Measurements from ENCODE around the gene ZNF205.
"Not testable (repeated sequence)": the region's sequence is repeated elsewhere in the genome, so short reads cannot be mapped to it uniquely, and the experiment has no call there.

Gene ZNF205

DNA sequence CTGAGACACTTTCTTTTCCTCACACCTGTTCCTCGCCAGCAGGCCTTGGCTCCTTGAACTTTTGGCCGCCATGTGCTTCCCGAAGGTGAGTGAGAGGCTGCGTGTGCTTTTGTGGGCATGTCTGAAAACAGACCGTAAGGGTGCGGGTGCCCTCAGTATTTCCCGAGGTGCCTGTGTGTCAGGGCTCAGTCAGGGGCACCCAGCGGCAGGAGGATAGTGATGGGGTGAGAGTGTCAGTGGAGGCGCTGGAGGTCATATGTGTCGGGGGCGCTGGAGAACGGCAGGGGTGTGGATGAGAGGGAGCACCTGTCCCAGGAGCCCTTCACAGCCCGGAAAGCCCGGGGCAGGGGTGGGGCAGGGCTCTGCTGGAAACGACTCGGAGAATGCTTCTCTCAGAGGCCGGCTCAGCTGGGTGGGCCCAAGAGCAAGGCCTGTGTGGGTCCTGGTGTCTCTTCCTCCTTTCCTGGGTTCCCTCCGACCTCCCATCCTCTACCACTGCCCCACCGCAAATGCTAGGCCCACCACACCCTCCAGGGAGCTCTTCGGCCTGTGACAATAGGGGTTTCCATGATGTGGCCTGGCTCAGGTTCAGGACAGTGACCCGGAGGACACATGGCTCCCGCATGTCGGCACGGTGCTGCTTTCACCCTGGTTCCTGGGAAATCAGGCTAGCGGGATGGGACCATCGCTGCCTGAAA lies 46.5 kb upstream of the ZNF205 start:
- H3K9me3 ChIP-seq (ENCODE audit: control insufficient read depth, low read length): no peaks in the 10 kb centered on the region
- H3K4me2 ChIP-seq (ENCODE audit: low read length, poor library complexity, severe bottlenecking): peak overlapping the region; percentile 29
- WGBS: 93% methylated on average over 24 of the region's 26 CpGs
- no peak overlapping the region for H2AFZ ChIP-seq (ENCODE audit: low read depth, low read length)
- no peak overlapping the region for H2BK15ac ChIP-seq (ENCODE audit: low read depth, poor library complexity, severe bottlenecking)
- no peak overlapping the region for H2BK120ac ChIP-seq (ENCODE audit: low read depth, low read length)
- no peak overlapping the region for H3K27ac ChIP-seq (ENCODE audit: low read length, poor library complexity, severe bottlenecking)
- no peak overlapping the region for H3K4ac ChIP-seq (ENCODE audit: low read depth in 1 of 2, low read length in 2 of 2)
- H4K8ac ChIP-seq (ENCODE audit: low read length): no peak overlapping the region
- no peak overlapping the region for H4K91ac ChIP-seq (ENCODE audit: low read length)
- H3K23ac ChIP-seq (ENCODE audit: low read length in 2 of 2): no peak overlapping the region
- H3K79me1 ChIP-seq (replicated peaks; ENCODE audit: low read length, poor library complexity, severe bottlenecking): peaks cover 7% of the 10 kb centered on the region
- H2BK12ac ChIP-seq (ENCODE audit: low read length in 2 of 2): peak overlapping the region in 1 of 2 experiments; percentile 37
- H3K9ac ChIP-seq (ENCODE audit: low read length): peak overlapping the region; percentile 65
- no peak overlapping the region for H3K18ac ChIP-seq (ENCODE audit: low read depth in 1 of 2, low read length in 2 of 2)
- no peak for DNase-seq
- peaks cover 0 to 20% of the 10 kb centered on the region in 2 experiments for H3K27me3 ChIP-seq (ENCODE audit: control insufficient read depth in 1 of 2, insufficient read depth in 1 of 2, low read length in 2 of 2)
- peak overlapping the region; percentile 24 to 42 for H3K4me3 ChIP-seq (ENCODE audit: insufficient read depth in 1 of 2, low read depth in 1 of 2, low read length in 2 of 2)
- peak overlapping the region; percentile 23 for H2AK5ac ChIP-seq (ENCODE audit: low read length, severe bottlenecking)
- H2BK5ac ChIP-seq (ENCODE audit: low read depth, low read length, poor library complexity, severe bottlenecking): no peak overlapping the region
- peaks cover 0 to 26% of the 10 kb centered on the region in 2 experiments for H3K36me3 ChIP-seq (ENCODE audit: control insufficient read depth in 1 of 2, insufficient read depth in 2 of 2, low read depth in 1 of 2, low read length in 2 of 2)
- no peak overlapping the region for H3K14ac ChIP-seq (ENCODE audit: low read length in 2 of 2)
- peaks cover 26% of the 10 kb centered on the region for H3K4me1 ChIP-seq (ENCODE audit: control insufficient read depth, insufficient read depth, low read depth, low read length)

DNA sequence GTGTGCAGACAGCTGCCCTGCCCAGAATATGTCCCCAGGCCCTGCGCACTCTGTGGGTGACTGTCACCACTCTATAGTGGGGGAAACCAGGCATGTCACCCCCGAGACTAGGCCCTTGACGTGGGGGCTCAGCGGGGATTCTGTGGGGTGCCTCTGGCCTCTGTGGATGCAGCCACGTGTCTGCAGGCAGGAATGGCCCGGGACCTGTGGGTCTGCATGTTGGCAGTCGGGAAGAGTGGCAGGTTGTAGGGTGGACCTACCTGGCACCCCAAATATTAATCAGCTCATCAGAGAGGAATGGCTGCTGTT lies 46.0 kb upstream of the ZNF205 start:
- Histone ChIP-seq H3K9me3 (ENCODE audit: control insufficient read depth, low read length) (no peaks in the 10 kb centered on the region), H3K36me3 (ENCODE audit: control insufficient read depth in 1 of 2, insufficient read depth in 2 of 2, low read depth in 1 of 2, low read length in 2 of 2) (peaks cover 0 to 26% of the 10 kb centered on the region in 2 experiments), H3K4ac (ENCODE audit: low read depth in 1 of 2, low read length in 2 of 2) (no peak overlapping the region), H3K9ac (ENCODE audit: low read length) (no peak overlapping the region), H2AK5ac (ENCODE audit: low read length, severe bottlenecking) (peak overlapping the region; percentile 6), H3K14ac (ENCODE audit: low read length in 2 of 2) (no peak overlapping the region), H4K91ac (ENCODE audit: low read length) (no peak overlapping the region), H3K23ac (ENCODE audit: low read length in 2 of 2) (no peak overlapping the region), H2BK12ac (ENCODE audit: low read length in 2 of 2) (peak overlapping the region in 1 of 2 experiments; percentile 37), H3K4me3 (ENCODE audit: insufficient read depth in 1 of 2, low read depth in 1 of 2, low read length in 2 of 2) (peak overlapping the region in 1 of 2 experiments; percentile 27), H2AFZ (ENCODE audit: low read depth, low read length) (no peak overlapping the region), H3K79me1 (replicated peaks; ENCODE audit: low read length, poor library complexity, severe bottlenecking) (peaks cover 7% of the 10 kb centered on the region), H3K4me1 (ENCODE audit: control insufficient read depth, insufficient read depth, low read depth, low read length) (peaks cover 26% of the 10 kb centered on the region), H3K27me3 (ENCODE audit: control insufficient read depth in 1 of 2, insufficient read depth in 1 of 2, low read length in 2 of 2) (peaks cover 0 to 24% of the 10 kb centered on the region in 2 experiments), H2BK15ac (ENCODE audit: low read depth, poor library complexity, severe bottlenecking) (no peak overlapping the region), H3K27ac (ENCODE audit: low read length, poor library complexity, severe bottlenecking) (no peak overlapping the region), H2BK5ac (ENCODE audit: low read depth, low read length, poor library complexity, severe bottlenecking) (no peak overlapping the region), H2BK120ac (ENCODE audit: low read depth, low read length) (no peak overlapping the region), H3K4me2 (ENCODE audit: low read length, poor library complexity, severe bottlenecking) (peak overlapping the region; percentile 29), H4K8ac (ENCODE audit: low read length) (no peak overlapping the region), H3K18ac (ENCODE audit: low read depth in 1 of 2, low read length in 2 of 2) (no peak overlapping the region)
- DNase-seq: no peak
- 98% methylated on average over 6 of the region's 7 CpGs for WGBS

DNA sequence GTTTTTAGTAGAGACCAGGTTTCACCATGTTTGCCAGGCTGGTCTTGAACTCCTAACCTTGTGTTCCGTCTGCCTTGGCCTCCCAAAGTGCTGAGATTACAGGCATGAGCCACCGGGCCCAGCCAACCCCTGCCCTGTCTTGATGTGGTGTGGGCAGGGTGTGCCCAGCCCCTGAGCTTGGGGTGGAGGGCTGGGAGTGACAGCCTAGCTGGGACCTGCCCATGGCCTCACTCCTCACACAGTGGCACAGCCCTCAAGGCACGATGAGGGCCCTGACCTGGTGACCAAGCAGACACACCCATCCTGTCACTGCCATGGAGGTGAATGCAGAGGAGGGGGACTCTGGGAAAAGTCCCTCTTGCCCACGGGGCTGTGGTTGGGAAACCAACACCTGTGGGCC lies 43.9 kb upstream of the ZNF205 start:
- no peak overlapping the region for H3K9ac ChIP-seq (ENCODE audit: low read length)
- no peak overlapping the region for H3K18ac ChIP-seq (ENCODE audit: low read depth in 1 of 2, low read length in 2 of 2)
- H4K91ac ChIP-seq (ENCODE audit: low read length): peak overlapping the region; percentile 70
- peaks cover 26% of the 10 kb centered on the region for H3K4me1 ChIP-seq (ENCODE audit: control insufficient read depth, insufficient read depth, low read depth, low read length)
- H2BK15ac ChIP-seq (ENCODE audit: low read depth, poor library complexity, severe bottlenecking): no peak overlapping the region
- WGBS: 81% methylated on average over 2 of the region's 4 CpGs
- no peak overlapping the region for H3K14ac ChIP-seq (ENCODE audit: low read length in 2 of 2)
- H3K27me3 ChIP-seq (ENCODE audit: control insufficient read depth in 1 of 2, insufficient read depth in 1 of 2, low read length in 2 of 2): peaks cover 1 to 26% of the 10 kb centered on the region in 2 experiments
- no peak for DNase-seq
- no peak overlapping the region for H2BK12ac ChIP-seq (ENCODE audit: low read length in 2 of 2)
- no peak overlapping the region for H4K8ac ChIP-seq (ENCODE audit: low read length)
- H3K36me3 ChIP-seq (ENCODE audit: control insufficient read depth in 1 of 2, insufficient read depth in 2 of 2, low read depth in 1 of 2, low read length in 2 of 2): peaks cover 0 to 26% of the 10 kb centered on the region in 2 experiments
- no peak overlapping the region for H3K23ac ChIP-seq (ENCODE audit: low read length in 2 of 2)
- H3K79me1 ChIP-seq (replicated peaks; ENCODE audit: low read length, poor library complexity, severe bottlenecking): peaks cover 7% of the 10 kb centered on the region
- no peak overlapping the region for H3K27ac ChIP-seq (ENCODE audit: low read length, poor library complexity, severe bottlenecking)
- no peak overlapping the region for H2AK5ac ChIP-seq (ENCODE audit: low read length, severe bottlenecking)
- H3K9me3 ChIP-seq (ENCODE audit: control insufficient read depth, low read length): no peaks in the 10 kb centered on the region
- H3K4me3 ChIP-seq (ENCODE audit: insufficient read depth in 1 of 2, low read depth in 1 of 2, low read length in 2 of 2): no peak overlapping the region
- no peak overlapping the region for H3K4me2 ChIP-seq (ENCODE audit: low read length, poor library complexity, severe bottlenecking)
- H2BK5ac ChIP-seq (ENCODE audit: low read depth, low read length, poor library complexity, severe bottlenecking): no peak overlapping the region
- no peak overlapping the region for H2AFZ ChIP-seq (ENCODE audit: low read depth, low read length)
- no peak overlapping the region for H2BK120ac ChIP-seq (ENCODE audit: low read depth, low read length)
- H3K4ac ChIP-seq (ENCODE audit: low read depth in 1 of 2, low read length in 2 of 2): no peak overlapping the region

DNA sequence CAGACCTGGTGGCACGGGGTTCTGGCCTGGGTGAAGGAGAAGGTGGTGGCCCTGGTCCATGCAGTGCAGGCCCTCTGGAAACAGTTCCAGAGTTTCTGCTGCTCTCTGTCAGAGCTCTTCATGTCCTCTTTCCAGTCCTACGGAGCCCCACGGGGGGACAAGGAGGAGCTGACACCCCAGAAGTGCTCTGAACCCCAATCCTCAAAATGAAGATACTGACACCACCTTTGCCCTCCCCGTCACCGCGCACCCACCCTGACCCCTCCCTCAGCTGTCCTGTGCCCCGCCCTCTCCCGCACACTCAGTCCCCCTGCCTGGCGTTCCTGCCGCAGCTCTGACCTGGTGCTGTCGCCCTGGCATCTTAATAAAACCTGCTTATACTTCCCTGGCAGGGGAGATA lies 43.2 kb upstream of the ZNF205 start:
- H3K27ac ChIP-seq (ENCODE audit: low read length, poor library complexity, severe bottlenecking); H3K23ac ChIP-seq (ENCODE audit: low read length in 2 of 2); H3K79me1 ChIP-seq (replicated peaks; ENCODE audit: low read length, poor library complexity, severe bottlenecking); H3K18ac ChIP-seq (ENCODE audit: low read depth in 1 of 2, low read length in 2 of 2); H2BK5ac ChIP-seq (ENCODE audit: low read depth, low read length, poor library complexity, severe bottlenecking); H2BK12ac ChIP-seq (ENCODE audit: low read length in 2 of 2); H2AFZ ChIP-seq (ENCODE audit: low read depth, low read length); DNase-seq; H3K4me2 ChIP-seq (ENCODE audit: low read length, poor library complexity, severe bottlenecking); H3K4me3 ChIP-seq (ENCODE audit: insufficient read depth in 1 of 2, low read depth in 1 of 2, low read length in 2 of 2); H2AK5ac ChIP-seq (ENCODE audit: low read length, severe bottlenecking); H3K4ac ChIP-seq (ENCODE audit: low read depth in 1 of 2, low read length in 2 of 2); H2BK120ac ChIP-seq (ENCODE audit: low read depth, low read length); H4K8ac ChIP-seq (ENCODE audit: low read length); H3K9ac ChIP-seq (ENCODE audit: low read length); H2BK15ac ChIP-seq (ENCODE audit: low read depth, poor library complexity, severe bottlenecking); H4K91ac ChIP-seq (ENCODE audit: low read length); H3K9me3 ChIP-seq (ENCODE audit: control insufficient read depth, low read length); H3K14ac ChIP-seq (ENCODE audit: low read length in 2 of 2): not testable (repeated sequence)
- Histone ChIP-seq H3K36me3 (ENCODE audit: control insufficient read depth in 1 of 2, insufficient read depth in 2 of 2, low read depth in 1 of 2, low read length in 2 of 2) (peaks cover 0 to 26% of the 10 kb centered on the region in 2 experiments), H3K4me1 (ENCODE audit: control insufficient read depth, insufficient read depth, low read depth, low read length) (peaks cover 26% of the 10 kb centered on the region), H3K27me3 (ENCODE audit: control insufficient read depth in 1 of 2, insufficient read depth in 1 of 2, low read length in 2 of 2) (peaks cover 8 to 27% of the 10 kb centered on the region in 2 experiments)
- WGBS: 92% methylated on average over 10 of the region's 11 CpGs
